Choroid plexus epithelial cell (primary cell): ENCODE results near the gene CDH7.

Source experiments
- DNase-seq: peaks from one replicate; pipeline ENCODE4 v3.0.0-alpha.2; 2010; ENCODE audit warnings: low read depth
- H3K4me3 ChIP-seq: 2 replicates; pipeline ENCODE4 v1.5.1; 2011; ENCODE audit warnings: low read depth, mild to moderate bottlenecking, control low read depth, low read length, moderate library complexity
- CTCF ChIP-seq: conservative IDR thresholded peaks from 2 replicates; pipeline ENCODE4 v1.5.1; 2011; ENCODE audit warnings: low read depth, mild to moderate bottlenecking, control low read depth, inconsistent platforms, low read length, moderate library complexity

Gene CDH7

GRCh38 chr18:65922103-65922502 lies 171.3 kb downstream of the CDH7 start:
- no peak overlapping the region for H3K4me3 ChIP-seq
- DNase-seq, result no peak
- no peak for TF ChIP-seq CTCF

GRCh38 chr18:65924904-65925303 lies 174.1 kb downstream of the CDH7 start:
- no peak for DNase-seq
- no peak overlapping the region for H3K4me3 ChIP-seq
- TF ChIP-seq CTCF, result no peak

GRCh38 chr18:65934874-65935273 lies 184.1 kb downstream of the CDH7 start:
- DNase-seq, result no peak
- no peak overlapping the region for H3K4me3 ChIP-seq
- TF ChIP-seq CTCF, result no peak

- no peak for TF ChIP-seq CTCF
- no peak overlapping the region for H3K4me3 ChIP-seq
- DNase-seq, result peak; percentile 2
These were observed 185.9 kb downstream of the CDH7 start for GRCh38 chr18:65936678-65937077.

GRCh38 chr18:65937180-65937579 lies 186.4 kb downstream of the CDH7 start:
- TF ChIP-seq CTCF, result no peak
- no peak overlapping the region for H3K4me3 ChIP-seq
- no peak for DNase-seq

GRCh38 chr18:65938592-65939372 lies 188.0 kb downstream of the CDH7 start:
- peak; percentile 31 for DNase-seq
- TF ChIP-seq CTCF, result peak; percentile 41
- no peak overlapping the region for H3K4me3 ChIP-seq
